PC-3 (cell line): ENCODE results near the gene LRBA. TPM values are rescaled to one million over a fixed set of nuclear protein-coding genes. Genes with fewer than 3 reads are reported as not detected.

Source experiments
- ATAC-seq: fragments of 200-7000 bp; cut with Tn5 transposase; 2 replicates; pipeline ENCODE4 v1.9.1; 2020; ENCODE audit warnings: mild to moderate bottlenecking, moderate library complexity
- BruUV-seq: library from RNA; stranded (reverse); fragments of 400-500 nt; replicated peaks from 2 replicates; lab custom pipeline; 2021; lab: Mats Ljungman, UMichigan
- CTCF ChIA-PET: fragments of 300-600 bp; sonication (Branson Sonifier 250); formaldehyde crosslinking; loops from one replicate; lab custom pipeline; 2022; ENCODE audit warnings: antibody characterized with exemption; lab: Charles Lee
- POLR2A ChIA-PET: fragments of 300-600 bp; sonication (Branson Sonifier 250); formaldehyde crosslinking; loops from one replicate; lab custom pipeline; 2022; ENCODE audit warnings: antibody characterized with exemption; ENCODE audit not compliant: unreplicated experiment; lab: Charles Lee
- DNase-seq: peaks from one replicate; pipeline ENCODE4 v3.0.0-alpha.2; 2015
- H2AFZ ChIP-seq: fragments of 300-600 bp; sonication (generic); 2 replicates; pipeline ENCODE4 v1.6.0; 2016; ENCODE audit warnings: antibody characterized with exemption, low read length
- H3F3A ChIP-seq: fragments of 300-600 bp; sonication (generic); one replicate; pipeline ENCODE4 v1.6.0; 2017; ENCODE audit warnings: antibody characterized with exemption, low read length, control low read depth, mild to moderate bottlenecking; ENCODE audit not compliant: unreplicated experiment
- H3K27ac ChIP-seq: fragments of 300-600 bp; sonication (generic); 2 replicates; pipeline ENCODE4 v1.5.1; 2016; ENCODE audit warnings: mild to moderate bottlenecking, low read length
- H3K27me3 ChIP-seq: fragments of 300-600 bp; sonication (generic); 2 replicates; pipeline ENCODE4 v1.6.1; 2016; ENCODE audit warnings: low read length, mixed read lengths
- H3K36me3 ChIP-seq: fragments of 300-600 bp; sonication (generic); 2 replicates; pipeline ENCODE4 v1.6.1; 2016; ENCODE audit warnings: low read depth, mixed run types, low read length, mixed read lengths
- H3K4me1 ChIP-seq: fragments of 300-600 bp; sonication (generic); 2 replicates; pipeline ENCODE4 v1.5.1; 2016; ENCODE audit warnings: low read length; ENCODE audit not compliant: insufficient read depth
- H3K4me2 ChIP-seq: fragments of 300-600 bp; sonication (generic); 2 replicates; pipeline ENCODE4 v1.6.0; 2016; ENCODE audit warnings: low read length
- H3K4me3 ChIP-seq: fragments of 300-600 bp; sonication (generic); 2 replicates; pipeline ENCODE4 v1.5.1; 2016; ENCODE audit warnings: mild to moderate bottlenecking, low read length, mixed read lengths
- H3K79me2 ChIP-seq: fragments of 300-600 bp; sonication (generic); 2 replicates; pipeline ENCODE4 v1.6.1; 2017; ENCODE audit warnings: low read length, mixed read lengths
- H3K9ac ChIP-seq: fragments of 300-600 bp; sonication (generic); 2 replicates; pipeline ENCODE4 v1.6.0; 2016; ENCODE audit warnings: mild to moderate bottlenecking, low read length
- H3K9me2 ChIP-seq: fragments of 300-600 bp; sonication (generic); replicated peaks from 2 replicates; pipeline ENCODE4 v1.6.1; 2016; ENCODE audit warnings: mixed run types, low read length, mixed read lengths
- H3K9me3 ChIP-seq: fragments of 300-600 bp; sonication (generic); 2 replicates; pipeline ENCODE4 v1.6.1; 2016; ENCODE audit warnings: low read length, mixed read lengths
- H4K20me1 ChIP-seq: fragments of 300-600 bp; sonication (generic); 2 replicates; pipeline ENCODE4 v1.6.1; 2016; ENCODE audit warnings: low read length, mixed read lengths
- CTCF ChIP-seq: fragments of 300-600 bp; sonication (generic); conservative IDR thresholded peaks from 2 replicates; pipeline ENCODE4 v1.5.1; 2017; ENCODE audit warnings: antibody characterized with exemption, low read depth, mild to moderate bottlenecking, low read length
- EZH2 ChIP-seq: fragments of 300-600 bp; sonication (generic); IDR thresholded peaks from one replicate; pipeline ENCODE4 v1.6.1; 2017; ENCODE audit warnings: antibody characterized with exemption, mild to moderate bottlenecking, low read length; ENCODE audit not compliant: unreplicated experiment
- EZH2phosphoT487 ChIP-seq: fragments of 300-600 bp; sonication (generic); IDR thresholded peaks from 2 replicates; pipeline ENCODE4 v1.6.1; 2018; ENCODE audit warnings: mild to moderate bottlenecking, antibody characterized with exemption, low read length, borderline replicate concordance
- intact Hi-C: fragments of 100-400 bp; cut with micrococcal nuclease; formaldehyde crosslinking; loops from 2 replicates; pipeline ENCODE4 v1.9.0; 2023
- total RNA-seq: library from RNA; depleted of rRNA; stranded (reverse); fragments of >200 nt; gene quantifications from 2 replicates; pipeline ENCODE4 v1.2.3, GENCODE V29; 2014

Gene LRBA
- total RNA-seq, 1 experiment from 2014 or later: 40.8 TPM

DNA sequence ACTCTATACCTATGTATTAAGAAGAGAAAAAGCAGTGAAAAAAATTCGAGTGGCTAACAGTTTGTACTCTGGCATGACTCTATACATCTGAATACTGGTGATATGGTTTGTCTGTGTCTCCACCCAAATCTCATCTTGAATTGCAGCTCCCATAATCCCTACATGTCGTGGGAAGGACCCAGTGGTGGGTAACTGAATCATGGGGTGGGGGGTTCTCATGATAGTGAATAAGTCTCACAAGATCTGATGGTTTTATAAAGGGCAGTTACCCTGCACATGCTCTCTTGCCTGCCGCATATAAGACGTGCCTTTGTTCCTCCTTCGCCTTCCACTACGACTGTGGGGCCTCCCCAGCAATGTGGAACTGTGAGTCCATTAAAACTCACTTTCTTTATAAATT lies 70.4 kb downstream of the LRBA start:
- no peaks in the 10 kb centered on the region for H3K36me3 ChIP-seq
- no peaks in the 10 kb centered on the region for H4K20me1 ChIP-seq
- BruUV-seq: no TSS peak
- ChIA-PET POLR2A (no interaction called here), CTCF (no interaction called here)
- H3K4me2 ChIP-seq: no peak overlapping the region
- H3K9ac ChIP-seq: no peak overlapping the region
- ATAC-seq (no peak), DNase-seq (no peak)
- no peak overlapping the region for H3K27ac ChIP-seq
- H3K4me1 ChIP-seq: no peaks in the 10 kb centered on the region
- H3K9me2 ChIP-seq: no peaks in the 10 kb centered on the region
- H3F3A ChIP-seq: no peaks in the 10 kb centered on the region
- H2AFZ ChIP-seq: no peak overlapping the region
- H3K9me3 ChIP-seq: no peaks in the 10 kb centered on the region
- H3K79me2 ChIP-seq: peaks cover 48% of the 10 kb centered on the region
- intact Hi-C loops: no loop called here
- TF ChIP-seq CTCF (no peak), EZH2 (no peak), EZH2phosphoT487 (no peak)
- H3K4me3 ChIP-seq: no peak overlapping the region
- H3K27me3 ChIP-seq: no peaks in the 10 kb centered on the region

- no TSS peak for BruUV-seq
- Histone ChIP-seq H3K9me2 (no peaks in the 10 kb centered on the region), H3K36me3 (no peaks in the 10 kb centered on the region), H4K20me1 (no peaks in the 10 kb centered on the region), H3K27me3 (no peaks in the 10 kb centered on the region), H3K4me3 (no peak overlapping the region), H2AFZ (no peak overlapping the region), H3K4me1 (no peaks in the 10 kb centered on the region), H3K27ac (no peak overlapping the region), H3K9ac (no peak overlapping the region), H3K9me3 (no peaks in the 10 kb centered on the region), H3K4me2 (no peak overlapping the region), H3K79me2 (peaks cover 43% of the 10 kb centered on the region), H3F3A (no peaks in the 10 kb centered on the region)
- intact Hi-C loops: no loop called here
- CTCF ChIA-PET: no interaction called here
- no peak for TF ChIP-seq CTCF
- TF ChIP-seq EZH2phosphoT487: no peak
- no peak for TF ChIP-seq EZH2
- DNase-seq: no peak
- no peak for ATAC-seq
- POLR2A ChIA-PET: no interaction called here
These were observed 71.3 kb downstream of the LRBA start for GRCh38 chr4:150943818-150944217.

DNA sequence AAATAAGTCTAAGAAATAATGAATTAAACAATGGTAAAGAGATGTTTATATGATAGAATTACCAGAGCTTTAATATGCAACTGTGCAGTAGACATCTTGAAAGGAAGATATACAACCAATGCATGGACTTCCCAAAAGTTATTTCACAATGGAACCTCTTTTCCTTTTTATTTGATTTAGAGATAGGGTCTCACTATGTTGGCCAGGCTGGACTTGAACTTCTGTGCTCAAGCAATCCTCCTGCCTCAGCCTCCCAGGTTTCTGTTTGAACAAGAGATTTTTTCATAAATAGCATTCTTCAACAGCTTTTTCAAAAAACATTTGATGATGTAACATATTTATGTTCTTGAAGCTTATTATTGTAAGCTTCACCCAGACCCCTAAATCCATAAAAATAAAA lies 72.0 kb downstream of the LRBA start:
- Histone ChIP-seq H3K4me2 (no peak overlapping the region), H3K27ac (no peak overlapping the region), H3K9me2 (no peaks in the 10 kb centered on the region), H3K36me3 (no peaks in the 10 kb centered on the region), H3K4me3 (no peak overlapping the region), H3F3A (no peaks in the 10 kb centered on the region), H3K79me2 (peaks cover 37% of the 10 kb centered on the region), H3K9ac (no peak overlapping the region), H3K4me1 (no peaks in the 10 kb centered on the region), H2AFZ (no peak overlapping the region), H3K9me3 (no peaks in the 10 kb centered on the region), H4K20me1 (no peaks in the 10 kb centered on the region), H3K27me3 (no peaks in the 10 kb centered on the region)
- TF ChIP-seq CTCF (no peak), EZH2 (no peak), EZH2phosphoT487 (no peak)
- intact Hi-C loops: no loop called here
- POLR2A ChIA-PET: no interaction called here
- no peak for DNase-seq
- CTCF ChIA-PET: no interaction called here
- ATAC-seq: no peak
- no TSS peak for BruUV-seq
